Stomach (tissue), 9 donors: ENCODE measurements around the gene MBNL3. TPM values are rescaled to one million over a fixed set of nuclear protein-coding genes. Genes with fewer than 3 reads are reported as not detected.
A peak's percentile ranks its signal among the peaks of the same experiment; 100 is the strongest.

Experiments
- DNase-seq, 2 donors: peaks; one replicate each; pipeline versions ENCODE4 v3.0.0 to v3.0.0-alpha.2; 2013 to 2019
- H3K27ac ChIP-seq, 5 donors: fragments of 200-600 bp in 4 of 5; sonication (generic) in 4 of 5; one replicate each; pipeline ENCODE4 v1.5.1; 2013 to 2019; ENCODE audit warnings: mild to moderate bottlenecking in 1 of 5, moderate library complexity in 1 of 5
- H3K27me3 ChIP-seq, 3 donors: fragments of 200-600 bp; sonication (generic); one replicate each; pipeline ENCODE4 v1.5.1; 2017 to 2019; ENCODE audit warnings: mixed run types in 1 of 3
- H3K36me3 ChIP-seq, 4 donors: fragments of 200-600 bp; sonication (generic); 1 replicate in 3 of 4; 2 replicates in 1 of 4; pipeline ENCODE4 v1.5.1; 2016 to 2019
- H3K4me1 ChIP-seq, 4 donors: fragments of 200-600 bp; sonication (generic); one replicate each; pipeline ENCODE4 v1.5.1; 2016 to 2019
- H3K4me3 ChIP-seq, 4 donors: fragments of 200-600 bp; sonication (generic) in 3 of 4; one replicate each; pipeline ENCODE4 v1.5.1; 2016 to 2019; ENCODE audit warnings: mild to moderate bottlenecking in 1 of 4
- H3K9me3 ChIP-seq, 4 donors: fragments of 200-600 bp; sonication (generic); one replicate each; pipeline ENCODE4 v1.5.1; 2016 to 2019
- EP300 ChIP-seq: sonication (generic); formaldehyde crosslinking; IDR thresholded peaks from one replicate; pipeline ENCODE4 v1.6.1; 2017; ENCODE audit warnings: antibody characterized with exemption
- POLR2A ChIP-seq, 4 donors: fragments of 450-650 bp; IDR thresholded peaks; one replicate each; pipeline ENCODE4 v1.6.1; 2016; ENCODE audit warnings: antibody characterized with exemption in 4 of 4, control low read depth in 2 of 4, mild to moderate bottlenecking in 1 of 4, moderate library complexity in 1 of 4
- POLR2AphosphoS5 ChIP-seq, 3 donors: sonication (generic); formaldehyde crosslinking; IDR thresholded peaks; one replicate each; pipeline ENCODE4 v1.6.1; 2016; ENCODE audit warnings: antibody characterized with exemption in 3 of 3
- WGBS, 5 donors: extraction: QIAGEN DNeasy Blood & Tissue Kit in 3 of 5; methylation state at CpG; one replicate each; pipeline versions ENCODE4 v1.1.5 to v1.1.7; 2013 to 2018; 5-methylcytosine and 5-hydroxymethylcytosine counted together
- intact Hi-C: fragments of 100-400 bp; cut with DNase I; formaldehyde crosslinking; loops from one replicate; pipeline ENCODE4 v1.15.1; 2023; ENCODE audit warnings: low total_unique reads
- polyA plus RNA-seq, 3 donors: library from polyadenylated mRNA; stranded (reverse); fragments of 200-250 nt; gene quantifications; one replicate each; pipeline ENCODE4 v1.2.3, GENCODE V29; 2013
- total RNA-seq, 5 donors: library from RNA; depleted of rRNA; stranded (reverse); fragments of >200 nt; gene quantifications; one replicate each; pipeline versions ENCODE4 v1.1.0 to v1.2.3, GENCODE V29; 2014 to 2016
- TF ChIP-seq, protein P1 (sequence below), 7 experiments: fragments of 450-650 bp in 4 of 7; fragments of 200-600 bp in 3 of 7; sonication (generic) in 3 of 7; IDR thresholded peaks; one replicate each; pipeline ENCODE4 v1.5.1; 2016 to 2019; ENCODE audit warnings: antibody characterized with exemption in 7 of 7, control low read depth in 2 of 7, mild to moderate bottlenecking in 1 of 7
- donor health status: healthy with polysubstance abuse.
- donor health status: Bipolar disorder and iron deficiency.
- donor health status: healthy.

Gene MBNL3
- total and polyA plus RNA-seq, 8 donors: 2.0 to 31.7 (median 6.7) TPM

DNA sequence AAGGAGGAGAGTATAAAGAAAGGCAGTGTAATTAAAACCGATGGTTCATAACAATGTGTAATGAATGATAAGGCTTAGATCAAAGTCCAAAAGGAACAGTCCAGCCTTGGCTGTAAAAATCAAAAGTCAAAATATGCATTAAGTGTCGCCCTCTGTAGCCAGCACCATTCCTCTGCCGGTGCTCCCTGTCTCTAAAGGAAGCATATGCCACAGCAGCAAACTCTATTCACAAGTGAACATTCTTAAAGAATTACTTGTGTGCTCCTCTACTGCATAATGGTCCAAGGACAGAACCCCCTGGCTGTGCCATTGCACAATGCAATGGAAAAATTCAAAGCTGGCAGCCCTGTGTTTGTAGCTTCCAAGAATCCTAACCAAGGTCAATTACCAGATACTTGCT is 16.3 kb upstream of the MBNL3 start:
- intact Hi-C loops: no loop called here

DNA sequence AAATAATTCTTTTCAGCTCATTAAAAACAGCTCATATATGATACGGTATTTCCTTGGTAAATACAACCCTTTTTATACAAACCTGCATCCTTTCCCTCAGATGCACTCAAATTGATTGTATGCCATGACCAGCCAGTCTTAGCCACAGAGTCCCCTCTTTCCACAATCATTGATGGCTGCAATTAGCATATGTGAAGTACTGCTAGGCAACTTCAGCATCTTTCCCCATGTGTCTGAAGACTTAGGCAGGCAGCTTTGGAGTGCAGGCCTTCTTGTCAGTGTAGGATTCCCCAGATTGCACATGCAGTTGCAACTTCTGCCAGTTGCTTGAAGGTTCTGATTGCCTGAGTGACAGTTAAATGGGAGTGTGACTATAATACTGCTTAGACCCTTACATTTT is 15.6 kb upstream of the MBNL3 start:
- Histone ChIP-seq H3K36me3 (no peaks in the 10 kb centered on the region), H3K4me1 (peaks cover 0 to 13% (median 0%) of the 10 kb centered on the region in 4 donors), H3K27ac (no peak overlapping the region), H3K9me3 (no peaks in the 10 kb centered on the region), H3K27me3 (peaks cover 0 to 4% (median 0%) of the 10 kb centered on the region in 3 donors), H3K4me3 (no peak overlapping the region)
- intact Hi-C loops: no loop called here
- WGBS, 5 donors: 46 to 65% (median 58%) methylated on average over 1 of the region's 1 CpG
- no peak for DNase-seq
- TF ChIP-seq POLR2A (IDR thresholded peaks at IDR 0.05) (no peak), POLR2AphosphoS5 (IDR thresholded peaks at IDR 0.05) (no peak), EP300 (no peak)
- TF ChIP-seq, protein P1, sequence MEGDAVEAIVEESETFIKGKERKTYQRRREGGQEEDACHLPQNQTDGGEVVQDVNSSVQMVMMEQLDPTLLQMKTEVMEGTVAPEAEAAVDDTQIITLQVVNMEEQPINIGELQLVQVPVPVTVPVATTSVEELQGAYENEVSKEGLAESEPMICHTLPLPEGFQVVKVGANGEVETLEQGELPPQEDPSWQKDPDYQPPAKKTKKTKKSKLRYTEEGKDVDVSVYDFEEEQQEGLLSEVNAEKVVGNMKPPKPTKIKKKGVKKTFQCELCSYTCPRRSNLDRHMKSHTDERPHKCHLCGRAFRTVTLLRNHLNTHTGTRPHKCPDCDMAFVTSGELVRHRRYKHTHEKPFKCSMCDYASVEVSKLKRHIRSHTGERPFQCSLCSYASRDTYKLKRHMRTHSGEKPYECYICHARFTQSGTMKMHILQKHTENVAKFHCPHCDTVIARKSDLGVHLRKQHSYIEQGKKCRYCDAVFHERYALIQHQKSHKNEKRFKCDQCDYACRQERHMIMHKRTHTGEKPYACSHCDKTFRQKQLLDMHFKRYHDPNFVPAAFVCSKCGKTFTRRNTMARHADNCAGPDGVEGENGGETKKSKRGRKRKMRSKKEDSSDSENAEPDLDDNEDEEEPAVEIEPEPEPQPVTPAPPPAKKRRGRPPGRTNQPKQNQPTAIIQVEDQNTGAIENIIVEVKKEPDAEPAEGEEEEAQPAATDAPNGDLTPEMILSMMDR (IDR thresholded peaks at IDR 0.05): no peak

More for the DNA sequence above, 16.3 kb upstream of the MBNL3 start:
- peaks cover 0 to 13% (median 0%) of the 10 kb centered on the region in 4 donors for H3K4me1 ChIP-seq
- 25 to 52% (median 41%) methylated on average over 3 of the region's 3 CpGs for WGBS, 5 donors
- no peaks in the 10 kb centered on the region for H3K9me3 ChIP-seq
- no peaks in the 10 kb centered on the region for H3K36me3 ChIP-seq
- H3K27ac ChIP-seq: no peak overlapping the region
- peaks cover 0 to 4% (median 0%) of the 10 kb centered on the region in 3 donors for H3K27me3 ChIP-seq
- DNase-seq: peak in 1 of 2 donors; percentile 30
- TF ChIP-seq POLR2AphosphoS5 (IDR thresholded peaks at IDR 0.05) (no peak), EP300 (no peak), POLR2A (IDR thresholded peaks at IDR 0.05) (no peak)
- TF ChIP-seq, protein P1 (IDR thresholded peaks at IDR 0.05): peak in 2 of 7 experiments; percentile 9 to 19
- H3K4me3 ChIP-seq: no peak overlapping the region

DNA sequence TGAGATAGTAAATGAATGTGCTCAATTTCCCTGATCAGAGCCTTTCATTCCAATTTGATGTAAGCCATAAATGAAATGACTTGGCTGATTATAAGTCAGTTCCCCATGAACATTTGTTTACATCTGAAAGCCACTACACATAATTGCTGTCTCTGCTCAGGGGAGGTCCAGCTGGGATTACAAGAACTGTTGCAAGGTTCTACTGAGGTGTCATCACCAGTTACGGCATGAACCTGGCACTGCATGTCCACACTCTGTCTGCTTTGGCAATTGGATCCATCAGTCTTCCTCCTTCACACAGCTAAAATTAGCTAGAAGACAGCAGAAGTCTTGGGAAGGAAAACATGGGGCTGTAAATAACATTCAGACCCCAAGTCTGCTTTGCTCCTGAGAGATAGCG is 12.8 kb upstream of the MBNL3 start:
- H3K4me3 ChIP-seq: no peak overlapping the region
- intact Hi-C loops: no loop called here
- DNase-seq: no peak
- no peak overlapping the region for H3K27ac ChIP-seq
- H3K36me3 ChIP-seq: no peaks in the 10 kb centered on the region
- 87 to 94% (median 88%) methylated on average over 2 of the region's 2 CpGs for WGBS, 5 donors
- H3K27me3 ChIP-seq: no peaks in the 10 kb centered on the region
- H3K4me1 ChIP-seq: peaks cover 0 to 13% (median 0%) of the 10 kb centered on the region in 4 donors
- H3K9me3 ChIP-seq: no peaks in the 10 kb centered on the region
- TF ChIP-seq POLR2A (IDR thresholded peaks at IDR 0.05) (no peak), POLR2AphosphoS5 (IDR thresholded peaks at IDR 0.05) (no peak), EP300 (no peak)
- TF ChIP-seq, protein P1 (IDR thresholded peaks at IDR 0.05): no peak

DNA sequence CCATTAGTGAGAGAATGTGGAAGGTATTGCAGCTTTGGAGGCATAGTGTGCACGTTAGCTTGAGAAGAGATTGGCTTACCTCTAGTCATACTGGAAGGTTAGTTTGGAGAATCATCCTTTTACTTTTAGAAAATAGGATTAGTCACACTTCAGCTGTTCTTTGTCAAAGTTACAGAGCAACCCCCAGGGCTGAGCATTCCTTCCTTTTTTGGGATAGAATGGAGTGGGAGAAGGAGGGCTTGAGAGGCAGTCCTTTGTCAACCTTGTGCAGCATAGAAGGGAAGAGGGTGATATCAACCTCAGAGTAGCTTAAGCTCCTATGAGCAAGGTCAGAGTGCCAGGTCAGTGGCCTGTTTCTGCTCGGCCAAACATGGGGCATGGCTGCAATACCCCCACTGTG is 8.6 kb upstream of the MBNL3 start:
- H3K27me3 ChIP-seq: no peaks in the 10 kb centered on the region
- no peak for DNase-seq
- 60 to 92% (median 78%) methylated on average over 2 of the region's 2 CpGs for WGBS, 5 donors

More for the DNA sequence above, 8.6 kb upstream of the MBNL3 start:
- Histone ChIP-seq H3K36me3 (no peaks in the 10 kb centered on the region), H3K4me3 (no peak overlapping the region), H3K9me3 (no peaks in the 10 kb centered on the region), H3K27ac (no peak overlapping the region), H3K4me1 (no peaks in the 10 kb centered on the region)
- no peak for TF ChIP-seq POLR2AphosphoS5 (IDR thresholded peaks at IDR 0.05)
- TF ChIP-seq POLR2A (IDR thresholded peaks at IDR 0.05): no peak
- TF ChIP-seq, protein P1 (IDR thresholded peaks at IDR 0.05): no peak
- no peak for TF ChIP-seq EP300
- intact Hi-C loops: no loop called here
